Left renal pelvis (tissue), 4 donors: ENCODE data around the gene ATP6V1F. TPM values are rescaled to one million over a fixed set of nuclear protein-coding genes. Genes with fewer than 3 reads are reported as not detected.

Experiments used
- DNase-seq, 4 donors: peaks; one replicate each; pipeline ENCODE4 v3.0.0-alpha.2; 2013; ENCODE audit warnings: low read depth in 4 of 4, low spot score in 3 of 4
- polyA plus RNA-seq, 4 donors: library from polyadenylated mRNA; unstranded; fragments of 120-200 nt; gene quantifications; one replicate each; pipeline ENCODE4 v1.2.1, GENCODE V29; 2013; ENCODE audit not compliant: insufficient read length in 4 of 4

ATP6V1F gene
- polyA plus RNA-seq, 4 donors, result 96.7 to 235 (median 212) TPM

- DNase-seq, result no peak
Observed at GRCh38 chr7:128881458-128882125, 18.9 kb downstream of the ATP6V1F start.

GRCh38 chr7:128882134-128882533 is 19.5 kb downstream of the ATP6V1F start:
- no peak for DNase-seq

GRCh38 chr7:128883622-128884448 is 21.2 kb downstream of the ATP6V1F start:
- no peak for DNase-seq

GRCh38 chr7:128884561-128885369 is 22.1 kb downstream of the ATP6V1F start:
- DNase-seq, result no peak

- DNase-seq, result no peak
Observed at GRCh38 chr7:128885370-128886187, 22.9 kb downstream of the ATP6V1F start.

- DNase-seq, result no peak
Observed at GRCh38 chr7:128886391-128887168, 23.9 kb downstream of the ATP6V1F start.

- no peak for DNase-seq
Observed at GRCh38 chr7:128887169-128888038, 24.7 kb downstream of the ATP6V1F start.

- DNase-seq, result no peak
Observed at GRCh38 chr7:128888039-128888755, 25.5 kb downstream of the ATP6V1F start.

- DNase-seq, result no peak
Observed at GRCh38 chr7:128888756-128889095, 26.1 kb downstream of the ATP6V1F start.

- DNase-seq, result no peak
Observed at GRCh38 chr7:128889121-128889520, 26.5 kb downstream of the ATP6V1F start.

- no peak for DNase-seq
Observed at GRCh38 chr7:128890306-128891109, 27.9 kb downstream of the ATP6V1F start.

GRCh38 chr7:128891110-128891941 is 28.7 kb downstream of the ATP6V1F start:
- no peak for DNase-seq

GRCh38 chr7:128891942-128892269 is 29.2 kb downstream of the ATP6V1F start:
- DNase-seq, result no peak

GRCh38 chr7:128892521-128893250 is 30.0 kb downstream of the ATP6V1F start:
- no peak for DNase-seq

- DNase-seq, result no peak
Observed at GRCh38 chr7:128893251-128894100, 30.8 kb downstream of the ATP6V1F start.
